K562 (cell line): ENCODE results near the gene OR4D2. TPM values are rescaled to one million over a fixed set of nuclear protein-coding genes. Genes with fewer than 3 reads are reported as not detected.

Experiments used
- CBX1 ChIP-seq: sonication (generic); IDR thresholded peaks from 2 replicates; pipeline ENCODE4 v1.6.1; 2016; ENCODE audit warnings: antibody characterized with exemption, low read depth, mild to moderate bottlenecking
- ELF1 ChIP-seq: fragments of 200-800 bp; sonication (Bioruptor generic); IDR thresholded peaks from 2 replicates; pipeline ENCODE4 v1.6.1; 2016; ENCODE audit warnings: missing genetic modification characterization, missing compliant biosample characterization
- ETV5 ChIP-seq: sonication (generic); formaldehyde crosslinking; IDR thresholded peaks from 2 replicates; pipeline ENCODE4 v1.4.0; 2020; ENCODE audit warnings: low read depth, mild to moderate bottlenecking, missing genetic modification reagents
- FOXA3 ChIP-seq, 2 experiments: fragments of 450-650 bp in 1 of 2; sonication (generic) in 1 of 2; formaldehyde crosslinking; IDR thresholded peaks in 1 of 2; conservative IDR thresholded peaks in 1 of 2; 2 replicates each; pipeline versions ENCODE4 v1.4.0 to v1.8.0; 2020 to 2022; ENCODE audit warnings: mild to moderate bottlenecking in 2 of 2, missing genetic modification reagents in 1 of 2
- FOXK1 ChIP-seq: sonication (generic); formaldehyde crosslinking; IDR thresholded peaks from 2 replicates; pipeline ENCODE4 v1.8.0; 2022; ENCODE audit warnings: missing genetic modification reagents, mild to moderate bottlenecking, borderline replicate concordance
- FUS ChIP-seq: fragments of 200-400 bp; formaldehyde crosslinking; optimal IDR thresholded peaks from 2 replicates; pipeline ENCODE3; 2017; ENCODE audit warnings: low read depth, low read length
- HEY1 ChIP-seq: fragments of 250-450 bp; sonication (Bioruptor Pico); IDR thresholded peaks from 2 replicates; pipeline ENCODE4 v1.5.0; 2020; ENCODE audit warnings: mild to moderate bottlenecking, moderate library complexity, borderline replicate concordance
- HNRNPK ChIP-seq: fragments of 200-400 bp; formaldehyde crosslinking; IDR thresholded peaks from one replicate; pipeline ENCODE4 v1.6.1; 2018; ENCODE audit warnings: mild to moderate bottlenecking, low read depth, low read length; ENCODE audit not compliant: poor library complexity, severe bottlenecking
- KDM1A ChIP-seq, 2 experiments: fragments of 450-650 bp; IDR thresholded peaks; 2 replicates each; pipeline ENCODE4 v1.6.1; 2016; ENCODE audit warnings: mild to moderate bottlenecking in 2 of 2
- MLLT1 ChIP-seq, 2 experiments: fragments of 450-650 bp; IDR thresholded peaks; 2 replicates each; pipeline ENCODE4 v1.6.1; 2016
- PHF20 ChIP-seq: fragments of 450-650 bp; IDR thresholded peaks from 2 replicates; pipeline ENCODE4 v1.6.1; 2018; ENCODE audit not compliant: partially characterized antibody
- POLR2AphosphoS2 ChIP-seq: IDR thresholded peaks from 2 replicates; pipeline ENCODE4 v1.6.1; 2012; ENCODE audit warnings: low read length, improper control_type of control experiment
- POLR2B ChIP-seq: fragments of 450-650 bp; IDR thresholded peaks from 2 replicates; pipeline ENCODE4 v1.6.1; 2018; ENCODE audit warnings: low read depth; ENCODE audit not compliant: partially characterized antibody
- RBM15 ChIP-seq: fragments of 200-400 bp; formaldehyde crosslinking; IDR thresholded peaks from 2 replicates; pipeline ENCODE4 v1.6.1; 2018; ENCODE audit warnings: mild to moderate bottlenecking, low read length, moderate library complexity; ENCODE audit not compliant: insufficient read depth
- SIN3A ChIP-seq, 2 experiments: fragments of 150-350 bp in 1 of 2; IDR thresholded peaks; 2 replicates each; pipeline ENCODE4 v1.6.1; 2011 to 2016; ENCODE audit warnings: borderline replicate concordance in 2 of 2, low read depth in 2 of 2, low read length in 2 of 2, mild to moderate bottlenecking in 2 of 2, moderate library complexity in 2 of 2; ENCODE audit not compliant: control insufficient read depth in 1 of 2
- SIX5 ChIP-seq, 2 experiments: IDR thresholded peaks; 2 replicates each; pipeline ENCODE4 v1.6.1; 2011; ENCODE audit warnings: low read length in 2 of 2, borderline replicate concordance in 1 of 2, low read depth in 1 of 2, mild to moderate bottlenecking in 1 of 2, moderate library complexity in 1 of 2; ENCODE audit not compliant: insufficient read depth in 1 of 2
- TAL1 ChIP-seq: fragments of 450-650 bp; IDR thresholded peaks from 2 replicates; pipeline ENCODE4 v1.6.1; 2016; ENCODE audit warnings: mild to moderate bottlenecking
- TARDBP ChIP-seq: fragments of 450-650 bp; IDR thresholded peaks from 2 replicates; pipeline ENCODE4 v1.6.1; 2016
- THRB ChIP-seq: fragments of 450-650 bp; formaldehyde crosslinking; conservative IDR thresholded peaks from 2 replicates; pipeline ENCODE4 v1.4.0; 2022; ENCODE audit warnings: mild to moderate bottlenecking, missing genetic modification characterization
- WHSC1 ChIP-seq: IDR thresholded peaks from one replicate; pipeline ENCODE4 v1.6.1; 2012; ENCODE audit warnings: low read length, control low read depth, inconsistent platforms
- ZNF274 ChIP-seq: IDR thresholded peaks from 2 replicates; pipeline ENCODE4 v1.6.1; 2011; ENCODE audit warnings: low read depth, mild to moderate bottlenecking, low read length, moderate library complexity, borderline replicate concordance
- ZNF311 ChIP-seq: fragments of 250-450 bp; sonication (Bioruptor Pico); IDR thresholded peaks from 2 replicates; pipeline ENCODE4 v1.4.0; 2020; ENCODE audit warnings: mild to moderate bottlenecking, moderate library complexity
- ZNF398 ChIP-seq: fragments of 250-450 bp; sonication (Bioruptor Pico); IDR thresholded peaks from 2 replicates; pipeline ENCODE4 v1.8.0; 2021; ENCODE audit warnings: moderate library complexity, mild to moderate bottlenecking, inconsistent platforms
- ZNF764 ChIP-seq: fragments of 250-450 bp; sonication (Bioruptor Pico); IDR thresholded peaks from 2 replicates; pipeline ENCODE4 v1.4.0; 2020; ENCODE audit warnings: low read depth, mild to moderate bottlenecking, moderate library complexity
- ZSCAN29 ChIP-seq: fragments of 450-650 bp; IDR thresholded peaks from 2 replicates; pipeline ENCODE4 v1.6.1; 2017
- polyA plus RNA-seq, 8 experiments: library from polyadenylated mRNA; depleted of rRNA in 4 of 8; stranded (reverse) in 5 of 8; unstranded in 3 of 8; fragments of >200 nt; fragmentation: Nextera tagmentation in 2 of 8; fragmentation: Illumina TruSeq in 1 of 8; extraction: Ambion mirVana in 2 of 8; extraction: Trizol in 1 of 8; gene quantifications; 2 replicates each; pipeline versions ENCODE4 v1.2.1 to v1.2.3, GENCODE V29; 2011 to 2014; ENCODE audit warnings: inconsistent platforms in 1 of 8, missing spikeins in 1 of 8
- total RNA-seq, 7 experiments: library from RNA; depleted of rRNA in 6 of 7; stranded (reverse); fragments of >200 nt in 6 of 7; fragmentation: Illumina TruSeq in 2 of 7; extraction: Trizol in 2 of 7; gene quantifications; 2 replicates each; pipeline versions ENCODE4 v1.2.1 to v1.2.3, GENCODE V29; 2011 to 2021; ENCODE audit warnings: low replicate concordance in 1 of 7

Gene OR4D2
- total and polyA plus RNA-seq, 9 of the 15 experiments (the other 6 are each of a cell fraction or from before 2014, with no cell fraction given): not detected

DNA sequence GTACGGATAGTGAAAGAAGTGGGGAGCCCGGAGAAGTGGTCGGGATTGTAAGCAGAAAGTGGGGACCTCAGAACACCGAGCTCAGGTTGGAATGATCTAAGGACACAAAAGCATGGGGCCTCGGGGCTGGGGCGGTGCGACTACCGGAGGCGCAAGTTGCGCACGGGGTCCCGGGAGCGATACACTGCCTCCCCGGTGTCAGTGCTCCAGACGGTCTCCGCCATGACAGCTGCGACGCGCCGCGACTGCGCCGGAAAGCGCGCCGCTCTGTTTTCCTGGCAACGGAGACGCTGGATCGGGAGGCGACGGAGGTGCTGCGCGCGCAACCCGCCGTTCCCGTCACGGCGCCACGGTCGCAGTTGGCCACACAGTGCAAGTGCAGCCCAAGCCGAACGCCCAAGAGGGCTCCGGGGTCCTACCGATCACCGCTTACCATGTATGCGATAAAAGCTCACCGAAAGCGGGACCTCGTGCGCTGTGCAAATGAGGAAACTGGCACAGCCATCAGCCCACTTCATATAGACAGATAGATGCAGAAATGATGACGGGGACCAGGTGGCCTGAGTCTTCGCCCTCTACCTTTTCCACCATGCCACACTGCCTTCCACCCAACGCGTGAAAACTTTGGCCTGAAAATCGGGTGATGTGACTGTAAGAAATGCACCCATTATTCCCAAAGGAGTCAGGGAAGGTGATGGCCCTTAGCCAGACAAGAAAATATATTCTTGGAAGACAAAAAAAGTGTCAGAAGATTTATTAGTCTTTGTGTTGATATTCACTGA lies 52.4 kb downstream of the OR4D2 start, which contains the start of gene MKS1 (continued):
- TF ChIP-seq ELF1 (tag) (no peak), SIN3A (IDR thresholded peaks at IDR 0.05; ENCODE audit: borderline replicate concordance in 2 of 2, control insufficient read depth in 1 of 2, low read depth in 2 of 2, low read length in 2 of 2) (peak; percentile 59 to 66; a peak in 2 of 4 replicates), FOXA3 (CRISPR knock-in tag; conservative IDR thresholded peaks at IDR 0.05 in 1 of 2, IDR thresholded peaks at IDR 0.05 in 1 of 2) (no peak; a peak in 1 of 4 replicates), ZNF398 (CRISPR knock-in tag) (no peak), ETV5 (CRISPR knock-in tag) (peak; percentile 12; the same call in 1 of the 2 replicates), ZNF274 (no peak), ZNF311 (CRISPR knock-in tag) (no peak), RBM15 (no peak), ZSCAN29 (no peak), MLLT1 (IDR thresholded peaks at IDR 0.05) (no peak), ZNF764 (CRISPR knock-in tag) (no peak), CBX1 (no peak; the same call in 1 of the 2 replicates), FUS (no peak), FOXK1 (CRISPR knock-in tag) (no peak), SIX5 (IDR thresholded peaks at IDR 0.05; ENCODE audit: borderline replicate concordance in 1 of 2, insufficient read depth in 1 of 2, low read depth in 1 of 2, low read length in 2 of 2) (peak in 1 of 2 experiments; percentile 25; a peak in 1 of 4 replicates), TARDBP (no peak), HEY1 (CRISPR knock-in tag) (no peak), POLR2B (peak; percentile 71), THRB (CRISPR knock-in tag) (no peak), PHF20 (peak; percentile 92), HNRNPK (no peak), KDM1A (IDR thresholded peaks at IDR 0.05) (no peak), POLR2AphosphoS2 (no peak), TAL1 (no peak), WHSC1 (no peak)
